ENCODE data around the gene MAGEA8. TPM values are rescaled to one million over a fixed set of nuclear protein-coding genes. Genes with fewer than 3 reads are reported as not detected.
"Not testable (repeated sequence)": the region's sequence is repeated elsewhere in the genome, so short reads cannot be mapped to it uniquely, and the experiment has no call there.

The MAGEA8 gene
- total RNA-seq, 4 donors from 2014 or later, result not detected

GRCh38 chrX:149928635-149929034, 47.7 kb downstream of the MAGEA8 start:
- H3K4me3 ChIP-seq (replicated peaks in 1 of 3); intact Hi-C loops (cut with DNase I); DNase-seq; H3K36me3 ChIP-seq; H3K27me3 ChIP-seq; H3K27ac ChIP-seq; H3K4me1 ChIP-seq; H3K9me3 ChIP-seq: not testable (repeated sequence)
- WGBS, 2 donors, result 100% methylated on average over 1 of the region's 1 CpG; no CpG with 5 or more reads in 1 of the 2 donors

- H3K4me1 ChIP-seq; H3K4me3 ChIP-seq (replicated peaks in 1 of 3); H3K9me3 ChIP-seq; H3K27ac ChIP-seq; H3K27me3 ChIP-seq; DNase-seq; intact Hi-C loops (cut with DNase I); H3K36me3 ChIP-seq: not testable (repeated sequence)
- WGBS, 2 donors, result no CpG with 5 or more reads among the region's 7 CpGs
Measured at GRCh38 chrX:149929400-149929799, 48.4 kb downstream of the MAGEA8 start, which contains the start of gene HSFX4. TSS of gene HSFX4 (plus strand) at chrX:149929573. CDS start at chrX:149929645, 72 bp downstream.

GRCh38 chrX:149931355-149931754, 50.4 kb downstream of the MAGEA8 start:
- H3K9me3 ChIP-seq; intact Hi-C loops (cut with DNase I); H3K27ac ChIP-seq; H3K4me3 ChIP-seq (replicated peaks in 1 of 3); DNase-seq; H3K36me3 ChIP-seq; H3K4me1 ChIP-seq; H3K27me3 ChIP-seq: not testable (repeated sequence)
- WGBS, 2 donors, result 60 to 73% methylated on average over 1 of the region's 4 CpGs

- H3K27me3 ChIP-seq; DNase-seq; H3K27ac ChIP-seq; H3K9me3 ChIP-seq; H3K36me3 ChIP-seq; H3K4me1 ChIP-seq; H3K4me3 ChIP-seq (replicated peaks in 1 of 3); intact Hi-C loops (cut with DNase I): not testable (repeated sequence)
- 92 to 100% methylated on average over 2 of the region's 2 CpGs for WGBS, 2 donors
Measured at GRCh38 chrX:149932150-149932549, 51.2 kb downstream of the MAGEA8 start.

GRCh38 chrX:149932970-149933369, 52.0 kb downstream of the MAGEA8 start:
- DNase-seq; H3K4me3 ChIP-seq (replicated peaks in 1 of 3); H3K27me3 ChIP-seq; H3K9me3 ChIP-seq; intact Hi-C loops (cut with DNase I); H3K27ac ChIP-seq; H3K36me3 ChIP-seq; H3K4me1 ChIP-seq: not testable (repeated sequence)
- 83% methylated on average over 1 of the region's 5 CpGs; no CpG with 5 or more reads in 1 of the 2 donors for WGBS, 2 donors

- H3K27me3 ChIP-seq; H3K4me1 ChIP-seq; H3K36me3 ChIP-seq; intact Hi-C loops (cut with DNase I); H3K9me3 ChIP-seq; DNase-seq; H3K27ac ChIP-seq; H3K4me3 ChIP-seq (replicated peaks in 1 of 3): not testable (repeated sequence)
- 80% methylated on average over 2 of the region's 21 CpGs; no CpG with 5 or more reads in 1 of the 2 donors for WGBS, 2 donors
Measured at GRCh38 chrX:149933547-149933946, 52.6 kb downstream of the MAGEA8 start.

Other genes with a start within 250 kb of the MAGEA8 start
- 10 to 100 TPM; 11.7 to 16.1 (median 13.2) TPM for gene TMEM185A, start 249.4 kb upstream of the MAGEA8 start, total RNA-seq
- not detected for gene MAGEA11, start 169.1 kb upstream of the MAGEA8 start, total RNA-seq
- 1 to 10 TPM in 3 of 4 donors, under 1 TPM in 1; 0.54 to 3.4 (median 2.6) TPM for gene HSFX1, start 107.1 kb upstream of the MAGEA8 start, total RNA-seq
- not detected for gene MAGEA9, start 99.3 kb upstream of the MAGEA8 start, total RNA-seq
- not detected for gene HSFX4, start 48.4 kb downstream of the MAGEA8 start, total RNA-seq
- 10 to 100 TPM; 21.2 to 28.2 (median 25.9) TPM for gene EOLA2, start 57.3 kb downstream of the MAGEA8 start, total RNA-seq